ENCODE measurements around the gene ZSWIM4. TPM values are rescaled to one million over a fixed set of nuclear protein-coding genes. Genes with fewer than 3 reads are reported as not detected.
A peak's percentile ranks its signal among the peaks of the same experiment; 100 is the strongest.

Gene ZSWIM4
- total and polyA plus RNA-seq, 10 of the 15 experiments (the other 5 are each of a cell fraction or from before 2014, with no cell fraction given), result 0.73 to 11.1 (median 1.8) TPM; not detected in 2

GRCh38 chr19:13763265-13763664 is 32.0 kb upstream of the ZSWIM4 start:
- H3K27ac ChIP-seq (ENCODE audit: control insufficient read depth, insufficient read depth), result no peak overlapping the region
- intact Hi-C loops (cut with micrococcal nuclease; ENCODE audit: unreplicated experiment) (no loop called here), in situ Hi-C loops (cut with MboI) (no loop called here)
- H2AFZ ChIP-seq (ENCODE audit: control insufficient read depth, low read depth, low read length), result no peak overlapping the region
- BruUV-seq (replicated peaks), result no TSS peak
- CTCF ChIA-PET, result no interaction called here
- H3K9me3 ChIP-seq (replicated peaks; ENCODE audit: control insufficient read depth, insufficient read depth, low read length), result no peaks in the 10 kb centered on the region
- no peaks in the 10 kb centered on the region for H3K27me3 ChIP-seq (replicated peaks in 1 of 2; ENCODE audit: control insufficient read depth in 2 of 2, insufficient read depth in 2 of 2, low read length in 1 of 2)
- H4K20me1 ChIP-seq (ENCODE audit: control insufficient read depth, insufficient read depth), result no peaks in the 10 kb centered on the region
- RAD21 ChIA-PET (ENCODE audit: unreplicated experiment), result no interaction called here
- 100% methylated on average over 3 of the region's 3 CpGs for WGBS (ENCODE audit: insufficient coverage, insufficient replicate concordance, low lambda C conversion rate, missing lambda C conversion rate)
- H3K9ac ChIP-seq (ENCODE audit: control insufficient read depth, insufficient read depth, low read length), result no peak overlapping the region
- no peak for TF ChIP-seq MYC (IDR thresholded peaks at IDR 0.05; ENCODE audit: insufficient read depth, insufficient read length, insufficient replicate concordance, low read length, severe bottlenecking)
- no peak for TF ChIP-seq FOXK2 (IDR thresholded peaks at IDR 0.05)
- no peak for TF ChIP-seq ZNF687 (IDR thresholded peaks at IDR 0.05)
- no peak for TF ChIP-seq NFIC (IDR thresholded peaks at IDR 0.05; ENCODE audit: low read depth, low read length)
- no peak for TF ChIP-seq ASH2L (IDR thresholded peaks at IDR 0.05; ENCODE audit: borderline replicate concordance, low read depth)
- no peak for TF ChIP-seq POLR2AphosphoS5 (IDR thresholded peaks at IDR 0.05; ENCODE audit: low read length)
- 0 out of 2 replicates have a peak, but pooled peaks have one; percentile 39 for TF ChIP-seq POLR2A (IDR thresholded peaks at IDR 0.05; ENCODE audit: low read depth, low read length)
- TF ChIP-seq SREBF1 (IDR thresholded peaks at IDR 0.05; ENCODE audit: low read length), result no peak
- ATAC-seq (no peak), FAIRE-seq (no peak), DNase-seq (ENCODE audit: low read depth, low spot score) (no peak)
- SMC1A ChIA-PET (ENCODE audit: uncharacterized antibody, unreplicated experiment), result no interaction called here
- peaks cover 0 to 10% of the 10 kb centered on the region in 2 experiments; a peak in 3 of 4 replicates for H3K36me3 ChIP-seq (ENCODE audit: control insufficient read depth in 2 of 2, insufficient read depth in 2 of 2, low read length in 1 of 2)
- POLR2A ChIA-PET, result interaction anchor here (0.6 to 2.9 kb wide), 2 partner anchors 11 to 796 kb away, joined by 6 to 17 read pairs; partner anchors contain the start of gene C19orf53
- peaks cover 19% of the 10 kb centered on the region for H3K79me2 ChIP-seq (ENCODE audit: control insufficient read depth, insufficient read depth, low read length)
- no peak overlapping the region for H3K4me2 ChIP-seq (ENCODE audit: control insufficient read depth, insufficient read depth)
- no peak overlapping the region for H3K4me3 ChIP-seq
- no peaks in the 10 kb centered on the region for H3K4me1 ChIP-seq (ENCODE audit: control insufficient read depth, insufficient read depth, low read length)

Data from GM12878 (cell line).